Spinal cord (tissue), 10 donors: ENCODE measurements around the gene UBAC2. TPM values are rescaled to one million over a fixed set of nuclear protein-coding genes. Genes with fewer than 3 reads are reported as not detected.

Source experiments
- DNase-seq, 6 donors: peaks; one replicate each; pipeline versions ENCODE4 v3.0.0 to v3.0.0-alpha.2; 2013 to 2015; ENCODE audit warnings: low spot score in 6 of 6, low read depth in 4 of 6
- H3K27ac ChIP-seq: one replicate; pipeline ENCODE4 v1.5.1; 2013; ENCODE audit warnings: low read depth, low read length, control low read depth
- H3K27me3 ChIP-seq: one replicate; pipeline ENCODE4 v1.6.1; 2013; ENCODE audit warnings: low read length; ENCODE audit not compliant: control insufficient read depth, insufficient read depth
- H3K36me3 ChIP-seq: one replicate; pipeline ENCODE4 v1.6.1; 2013; ENCODE audit warnings: low read length; ENCODE audit not compliant: control insufficient read depth, insufficient read depth
- H3K4me1 ChIP-seq: one replicate; pipeline ENCODE4 v1.6.1; 2013; ENCODE audit warnings: low read length; ENCODE audit not compliant: control insufficient read depth, insufficient read depth
- H3K4me3 ChIP-seq: one replicate; pipeline ENCODE4 v1.5.1; 2013; ENCODE audit warnings: low read depth, low read length, control low read depth
- H3K9me3 ChIP-seq: one replicate; pipeline ENCODE4 v1.6.1; 2013; ENCODE audit warnings: low read length; ENCODE audit not compliant: control insufficient read depth, insufficient read depth
- WGBS: methylation state at CpG from one replicate; pipeline ENCODE4 v1.1.5; 2013; ENCODE audit warnings: missing lambda C conversion rate; ENCODE audit not compliant: insufficient coverage; 5-methylcytosine and 5-hydroxymethylcytosine counted together
- polyA plus RNA-seq, 2 donors: library from polyadenylated mRNA; unstranded; fragments of 120-200 nt; gene quantifications; one replicate each; pipeline ENCODE4 v1.2.1, GENCODE V29; 2013; ENCODE audit not compliant: insufficient read length in 2 of 2
- total RNA-seq, 2 donors: library from RNA; depleted of rRNA in 1 of 2; stranded (reverse); fragments of 120-200 nt in 1 of 2; fragments of >200 nt in 1 of 2; gene quantifications; one replicate each; pipeline versions ENCODE4 v1.2.3 to v1.2.4, GENCODE V29; 2013 to 2014
- donor health status: healthy.

UBAC2 gene
- total and polyA plus RNA-seq, 4 donors: 37.9 to 60.3 (median 53.8) TPM

- Histone ChIP-seq H3K27ac (no peak overlapping the region), H3K27me3 (no peaks in the 10 kb centered on the region), H3K4me3 (no peak overlapping the region), H3K9me3 (no peaks in the 10 kb centered on the region), H3K4me1 (no peaks in the 10 kb centered on the region), H3K36me3 (no peaks in the 10 kb centered on the region)
- no peak for DNase-seq
These were observed 121.1 kb downstream of the UBAC2 start for GRCh38 chr13:99321709-99322108.

GRCh38 chr13:99322297-99323103 lies 121.8 kb downstream of the UBAC2 start:
- H3K27me3 ChIP-seq: no peaks in the 10 kb centered on the region
- WGBS: no CpG with 5 or more reads among the region's 10 CpGs
- no peak overlapping the region for H3K27ac ChIP-seq

GRCh38 chr13:99323488-99323887 lies 122.8 kb downstream of the UBAC2 start:
- DNase-seq: no peak
- H3K9me3 ChIP-seq: no peaks in the 10 kb centered on the region
- H3K36me3 ChIP-seq: no peaks in the 10 kb centered on the region
- H3K27me3 ChIP-seq: no peaks in the 10 kb centered on the region
- no peaks in the 10 kb centered on the region for H3K4me1 ChIP-seq
- WGBS: 20% methylated on average over 1 of the region's 3 CpGs
- H3K4me3 ChIP-seq: no peak overlapping the region
- H3K27ac ChIP-seq: no peak overlapping the region

More at GRCh38 chr13:99322297-99323103, 121.8 kb downstream of the UBAC2 start:
- DNase-seq: no peak
- Histone ChIP-seq H3K9me3 (no peaks in the 10 kb centered on the region), H3K4me1 (no peaks in the 10 kb centered on the region), H3K4me3 (no peak overlapping the region), H3K36me3 (no peaks in the 10 kb centered on the region)

GRCh38 chr13:99326012-99326411 lies 125.4 kb downstream of the UBAC2 start:
- Histone ChIP-seq H3K4me3 (no peak overlapping the region), H3K27ac (no peak overlapping the region), H3K27me3 (no peaks in the 10 kb centered on the region), H3K4me1 (no peaks in the 10 kb centered on the region), H3K36me3 (no peaks in the 10 kb centered on the region), H3K9me3 (no peaks in the 10 kb centered on the region)
- DNase-seq: no peak

GRCh38 chr13:99327126-99327525 lies 126.5 kb downstream of the UBAC2 start:
- H3K36me3 ChIP-seq: no peaks in the 10 kb centered on the region
- no CpG with 5 or more reads among the region's 2 CpGs for WGBS
- no peak for DNase-seq
- H3K9me3 ChIP-seq: no peaks in the 10 kb centered on the region
- no peak overlapping the region for H3K4me3 ChIP-seq
- H3K27ac ChIP-seq: no peak overlapping the region
- H3K27me3 ChIP-seq: no peaks in the 10 kb centered on the region
- no peaks in the 10 kb centered on the region for H3K4me1 ChIP-seq

GRCh38 chr13:99327761-99328160 lies 127.1 kb downstream of the UBAC2 start:
- no peak overlapping the region for H3K27ac ChIP-seq
- H3K9me3 ChIP-seq: no peaks in the 10 kb centered on the region
- H3K36me3 ChIP-seq: no peaks in the 10 kb centered on the region
- no CpG with 5 or more reads among the region's 2 CpGs for WGBS
- H3K27me3 ChIP-seq: no peaks in the 10 kb centered on the region
- DNase-seq: no peak
- H3K4me1 ChIP-seq: no peaks in the 10 kb centered on the region
- H3K4me3 ChIP-seq: no peak overlapping the region

GRCh38 chr13:99329477-99329876 lies 128.8 kb downstream of the UBAC2 start:
- DNase-seq: no peak
- Histone ChIP-seq H3K9me3 (no peaks in the 10 kb centered on the region), H3K4me3 (no peak overlapping the region), H3K27me3 (no peaks in the 10 kb centered on the region), H3K36me3 (no peaks in the 10 kb centered on the region), H3K4me1 (no peaks in the 10 kb centered on the region), H3K27ac (no peak overlapping the region)
- 100% methylated on average over 1 of the region's 1 CpG for WGBS

GRCh38 chr13:99330942-99331341 lies 130.3 kb downstream of the UBAC2 start:
- Histone ChIP-seq H3K27ac (no peak overlapping the region), H3K4me3 (no peak overlapping the region)
- 56% methylated on average over 3 of the region's 6 CpGs for WGBS

GRCh38 chr13:99331881-99332293 lies 131.2 kb downstream of the UBAC2 start:
- H3K27ac ChIP-seq: no peak overlapping the region
- no peaks in the 10 kb centered on the region for H3K9me3 ChIP-seq
- WGBS: 98% methylated on average over 4 of the region's 5 CpGs
- no peak overlapping the region for H3K4me3 ChIP-seq
- no peaks in the 10 kb centered on the region for H3K4me1 ChIP-seq
- H3K36me3 ChIP-seq: no peaks in the 10 kb centered on the region
- no peak for DNase-seq
- no peaks in the 10 kb centered on the region for H3K27me3 ChIP-seq

More at GRCh38 chr13:99330942-99331341, 130.3 kb downstream of the UBAC2 start:
- no peaks in the 10 kb centered on the region for H3K4me1 ChIP-seq
- H3K27me3 ChIP-seq: no peaks in the 10 kb centered on the region
- H3K9me3 ChIP-seq: no peaks in the 10 kb centered on the region
- no peaks in the 10 kb centered on the region for H3K36me3 ChIP-seq
- DNase-seq: no peak

- no peaks in the 10 kb centered on the region for H3K9me3 ChIP-seq
- no peaks in the 10 kb centered on the region for H3K4me1 ChIP-seq
- no peak for DNase-seq
- 86% methylated on average over 9 of the region's 9 CpGs for WGBS
- no peaks in the 10 kb centered on the region for H3K36me3 ChIP-seq
- no peak overlapping the region for H3K4me3 ChIP-seq
- no peak overlapping the region for H3K27ac ChIP-seq
- no peaks in the 10 kb centered on the region for H3K27me3 ChIP-seq
These were observed 131.8 kb downstream of the UBAC2 start for GRCh38 chr13:99332456-99332855.
